Calu3 (cell line): ENCODE measurements around the gene RINT1. TPM values are rescaled to one million over a fixed set of nuclear protein-coding genes. Genes with fewer than 3 reads are reported as not detected.

Source experiments
- BruUV-seq: library from RNA; stranded (reverse); fragments of 400-500 nt; replicated peaks from 2 replicates; lab custom pipeline; 2021; lab: Mats Ljungman, UMichigan
- CTCF ChIA-PET: fragments of 300-600 bp; sonication (Branson Sonifier 250); formaldehyde crosslinking; loops from one replicate; lab custom pipeline; 2022; ENCODE audit warnings: antibody characterized with exemption; lab: Charles Lee
- DNase-seq: peaks from one replicate; pipeline ENCODE4 v3.0.0; 2022
- H3K27ac Mint-ChIP-seq: one replicate; pipeline ENCODE4 v1.8.0; 2022; ENCODE audit warnings: mixed read lengths; ENCODE audit not compliant: unreplicated experiment
- H3K27me3 Mint-ChIP-seq: one replicate; pipeline ENCODE4 v1.8.0; 2022; ENCODE audit warnings: mixed read lengths; ENCODE audit not compliant: unreplicated experiment
- H3K36me3 Mint-ChIP-seq: one replicate; pipeline ENCODE4 v1.8.0; 2022; ENCODE audit warnings: mild to moderate bottlenecking, moderate library complexity, mixed read lengths; ENCODE audit not compliant: insufficient read depth, unreplicated experiment
- H3K4me1 Mint-ChIP-seq: one replicate; pipeline ENCODE4 v1.8.0; 2022; ENCODE audit warnings: mild to moderate bottlenecking, low read depth, mixed read lengths; ENCODE audit not compliant: unreplicated experiment
- H3K4me3 Mint-ChIP-seq: one replicate; pipeline ENCODE4 v1.8.0; 2022; ENCODE audit warnings: mild to moderate bottlenecking, low read depth, moderate library complexity, mixed read lengths; ENCODE audit not compliant: unreplicated experiment
- H3K9me3 Mint-ChIP-seq: one replicate; pipeline ENCODE4 v1.8.0; 2022; ENCODE audit warnings: low read depth, mixed read lengths; ENCODE audit not compliant: unreplicated experiment
- CTCF ChIP-seq: fragments of 200-600 bp; IDR thresholded peaks from one replicate; pipeline ENCODE4 v1.8.0; 2022; ENCODE audit warnings: antibody characterized with exemption; ENCODE audit not compliant: unreplicated experiment
- intact Hi-C: fragments of 100-400 bp; cut with micrococcal nuclease; formaldehyde crosslinking; loops from one replicate; pipeline ENCODE4 v1.10.0; 2022; ENCODE audit not compliant: unreplicated experiment
- total RNA-seq: library from RNA; stranded (reverse); gene quantifications from 2 replicates; pipeline ENCODE4 v1.2.3, GENCODE V29; 2022

The RINT1 gene
- total RNA-seq, 1 experiment from 2014 or later, result 17.1 TPM

- Mint-ChIP-seq H3K27ac (no peak overlapping the region), H3K4me1 (no peaks in the 10 kb centered on the region), H3K4me3 (no peak overlapping the region), H3K27me3 (no peaks in the 10 kb centered on the region), H3K9me3 (no peaks in the 10 kb centered on the region), H3K36me3 (no peaks in the 10 kb centered on the region)
- BruUV-seq, result no TSS peak
- intact Hi-C loops, result no loop called here
- no peak for TF ChIP-seq CTCF
- DNase-seq, result no peak
- CTCF ChIA-PET, result no interaction called here
Observed at GRCh38 chr7:105613611-105614330, 81.8 kb downstream of the RINT1 start.

- intact Hi-C loops, result no loop called here
- Mint-ChIP-seq H3K36me3 (no peaks in the 10 kb centered on the region), H3K4me1 (no peaks in the 10 kb centered on the region), H3K27me3 (no peaks in the 10 kb centered on the region), H3K27ac (no peak overlapping the region), H3K9me3 (no peaks in the 10 kb centered on the region), H3K4me3 (no peak overlapping the region)
- CTCF ChIA-PET, result no interaction called here
- no peak for TF ChIP-seq CTCF
- DNase-seq, result no peak
- no TSS peak for BruUV-seq
Observed at GRCh38 chr7:105614341-105614840, 82.4 kb downstream of the RINT1 start.

Other genes with a start within 250 kb of the RINT1 start
- 36.9 and 40.2 TPM in 2 replicates for gene SRPK2, start 143.3 kb upstream of the RINT1 start, total RNA-seq
- 28.4 and 29.1 TPM in 2 replicates for gene PUS7, start 9.9 kb upstream of the RINT1 start, total RNA-seq
- gene EFCAB10, start 49.3 kb downstream of the RINT1 start, total RNA-seq, result not detected in 2 replicates